Glutamatergic neuron (in vitro differentiated cells): ENCODE results near the gene ADRA2B. TPM values are rescaled to one million over a fixed set of nuclear protein-coding genes. Genes with fewer than 3 reads are reported as not detected.

Experiments used
- DNase-seq: peaks from one replicate; pipeline ENCODE4 v3.0.0; 2022
- H3K27ac Mint-ChIP-seq: one replicate; pipeline ENCODE4 v1.8.0; 2020; ENCODE audit warnings: mild to moderate bottlenecking, mixed read lengths, inconsistent platforms; ENCODE audit not compliant: unreplicated experiment
- H3K27me3 Mint-ChIP-seq: one replicate; pipeline ENCODE4 v1.8.0; 2020; ENCODE audit warnings: mild to moderate bottlenecking, moderate library complexity, mixed read lengths, inconsistent platforms; ENCODE audit not compliant: unreplicated experiment
- H3K36me3 Mint-ChIP-seq: one replicate; pipeline ENCODE4 v1.8.0; 2020; ENCODE audit warnings: mild to moderate bottlenecking, mixed read lengths, inconsistent platforms; ENCODE audit not compliant: unreplicated experiment
- H3K4me1 Mint-ChIP-seq: one replicate; pipeline ENCODE4 v1.8.0; 2020; ENCODE audit warnings: mild to moderate bottlenecking, low read depth, mixed read lengths, inconsistent platforms; ENCODE audit not compliant: unreplicated experiment
- H3K4me3 Mint-ChIP-seq: one replicate; pipeline ENCODE4 v1.8.0; 2020; ENCODE audit warnings: mild to moderate bottlenecking, mixed read lengths, inconsistent platforms; ENCODE audit not compliant: unreplicated experiment
- H3K9me3 Mint-ChIP-seq: one replicate; pipeline ENCODE4 v1.8.0; 2020; ENCODE audit warnings: mild to moderate bottlenecking, moderate library complexity, mixed read lengths, inconsistent platforms; ENCODE audit not compliant: unreplicated experiment
- total RNA-seq: library from RNA; stranded (reverse); fragmentation: NEBNext Ultra II Directional; extraction: Animal tissue kit (Norgen Biotek cat#: 25700); gene quantifications from one replicate; pipeline ENCODE4 v1.2.1, GENCODE V29; 2021; ENCODE audit not compliant: unreplicated experiment
- TF ChIP-seq, protein P1 (sequence below): fragments of 200-600 bp; sonication (generic); IDR thresholded peaks from one replicate; pipeline ENCODE4 v1.5.0; 2021; ENCODE audit not compliant: partially characterized antibody, unreplicated experiment

ADRA2B gene
- total RNA-seq, 1 donor from 2014 or later = 0.91 TPM

DNA sequence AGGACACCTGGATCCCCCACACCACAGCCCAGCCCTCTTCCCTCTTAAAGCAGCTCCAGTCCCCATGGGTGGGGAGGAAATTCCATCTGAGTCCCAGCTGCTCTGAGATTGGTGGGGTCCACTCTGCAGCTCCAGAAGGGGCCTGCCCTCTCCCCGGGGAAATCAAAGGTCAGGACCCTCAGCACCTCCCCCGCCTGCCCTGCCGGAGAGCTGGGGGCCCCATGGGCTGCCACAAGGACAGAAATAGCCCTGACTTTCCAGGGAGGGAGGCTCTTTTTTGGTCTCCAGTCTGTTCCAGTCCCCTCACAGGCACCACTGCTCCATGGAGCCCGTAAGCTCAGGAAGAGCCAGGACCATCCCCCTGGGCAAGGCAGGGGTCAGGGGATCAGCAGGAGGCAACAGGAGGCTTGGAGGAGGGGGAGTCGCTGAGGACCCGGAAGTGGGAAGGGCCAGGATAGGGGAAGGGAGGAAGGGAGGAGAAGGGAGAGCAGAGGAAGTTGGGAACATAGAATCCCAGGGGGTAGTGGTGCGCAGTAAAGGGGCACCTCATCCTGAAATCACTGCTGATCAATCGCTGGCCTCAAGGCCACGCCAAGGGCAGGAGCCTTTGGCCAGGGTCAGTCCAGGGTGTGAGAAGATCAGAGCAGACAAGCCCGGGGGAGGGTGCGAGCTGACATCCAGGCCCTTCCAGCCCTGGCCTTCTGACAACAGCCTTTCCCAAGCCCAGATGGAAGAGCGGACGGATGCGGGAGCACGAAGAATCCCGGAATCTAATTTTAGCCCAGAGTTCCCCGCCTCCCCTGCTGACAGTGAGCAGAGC lies 7.6 kb downstream of the ADRA2B start:
- peak overlapping the region; percentile 85 for H3K4me3 Mint-ChIP-seq

DNA sequence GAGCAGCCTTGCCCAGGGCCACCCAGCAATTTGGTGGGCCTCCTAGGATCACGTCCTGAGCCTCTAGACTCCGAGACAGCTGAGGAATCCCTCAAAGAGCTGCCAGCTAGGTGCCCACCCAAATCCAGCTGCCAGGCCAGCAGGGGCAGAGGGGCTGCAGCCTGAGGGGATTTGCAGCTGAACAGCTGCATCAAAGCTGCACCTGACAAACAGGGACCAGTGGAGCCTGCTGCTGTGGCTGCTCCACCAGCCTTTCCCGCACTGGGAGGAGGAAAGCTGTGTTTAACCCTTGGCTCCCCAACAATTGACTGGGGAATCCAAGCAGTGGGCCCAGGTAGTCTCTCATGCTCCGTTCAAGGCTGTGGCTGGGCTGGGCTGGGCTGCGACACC lies 8.2 kb downstream of the ADRA2B start:
- DNase-seq = peak; percentile 62
- H3K27ac Mint-ChIP-seq = peak overlapping the region; percentile 33
- peaks cover 10% of the 10 kb centered on the region for H3K36me3 Mint-ChIP-seq

More for the DNA sequence above, 7.6 kb downstream of the ADRA2B start:
- peak; percentile 64 for DNase-seq
- Mint-ChIP-seq H3K27ac (peak overlapping the region; percentile 93), H3K36me3 (peaks cover 10% of the 10 kb centered on the region), H3K27me3 (peaks cover 5% of the 10 kb centered on the region), H3K9me3 (peaks cover 5% of the 10 kb centered on the region), H3K4me1 (peaks cover 12% of the 10 kb centered on the region)
- TF ChIP-seq, protein P1, sequence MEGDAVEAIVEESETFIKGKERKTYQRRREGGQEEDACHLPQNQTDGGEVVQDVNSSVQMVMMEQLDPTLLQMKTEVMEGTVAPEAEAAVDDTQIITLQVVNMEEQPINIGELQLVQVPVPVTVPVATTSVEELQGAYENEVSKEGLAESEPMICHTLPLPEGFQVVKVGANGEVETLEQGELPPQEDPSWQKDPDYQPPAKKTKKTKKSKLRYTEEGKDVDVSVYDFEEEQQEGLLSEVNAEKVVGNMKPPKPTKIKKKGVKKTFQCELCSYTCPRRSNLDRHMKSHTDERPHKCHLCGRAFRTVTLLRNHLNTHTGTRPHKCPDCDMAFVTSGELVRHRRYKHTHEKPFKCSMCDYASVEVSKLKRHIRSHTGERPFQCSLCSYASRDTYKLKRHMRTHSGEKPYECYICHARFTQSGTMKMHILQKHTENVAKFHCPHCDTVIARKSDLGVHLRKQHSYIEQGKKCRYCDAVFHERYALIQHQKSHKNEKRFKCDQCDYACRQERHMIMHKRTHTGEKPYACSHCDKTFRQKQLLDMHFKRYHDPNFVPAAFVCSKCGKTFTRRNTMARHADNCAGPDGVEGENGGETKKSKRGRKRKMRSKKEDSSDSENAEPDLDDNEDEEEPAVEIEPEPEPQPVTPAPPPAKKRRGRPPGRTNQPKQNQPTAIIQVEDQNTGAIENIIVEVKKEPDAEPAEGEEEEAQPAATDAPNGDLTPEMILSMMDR = no peak

DNA sequence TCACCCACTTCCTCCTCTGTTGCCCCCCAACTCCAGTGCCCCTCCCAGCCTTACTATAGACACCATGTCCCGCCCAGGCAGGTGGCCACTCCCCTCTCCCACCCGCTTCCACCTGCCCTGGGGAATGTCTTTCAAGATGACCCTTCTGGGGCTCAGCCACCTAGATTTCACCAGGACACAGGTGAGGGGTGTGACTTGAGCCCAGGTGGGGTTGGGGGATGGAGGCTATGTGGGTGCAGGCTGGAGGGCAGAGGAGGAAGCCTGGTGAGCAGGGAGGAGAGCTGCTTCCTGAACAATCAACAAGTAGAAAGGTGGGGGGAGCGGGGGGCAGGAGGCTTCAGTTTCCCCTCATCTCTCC lies 8.7 kb downstream of the ADRA2B start:
- Mint-ChIP-seq H3K9me3 (peaks cover 5% of the 10 kb centered on the region), H3K4me1 (peaks cover 12% of the 10 kb centered on the region), H3K27me3 (peaks cover 5% of the 10 kb centered on the region), H3K36me3 (peaks cover 10% of the 10 kb centered on the region), H3K27ac (no peak overlapping the region), H3K4me3 (no peak overlapping the region)
- TF ChIP-seq, protein P1 = no peak
- no peak for DNase-seq

More for the DNA sequence above, 8.2 kb downstream of the ADRA2B start:
- peaks cover 5% of the 10 kb centered on the region for H3K27me3 Mint-ChIP-seq
- peaks cover 12% of the 10 kb centered on the region for H3K4me1 Mint-ChIP-seq
- TF ChIP-seq, protein P1 = no peak
- peaks cover 5% of the 10 kb centered on the region for H3K9me3 Mint-ChIP-seq
- no peak overlapping the region for H3K4me3 Mint-ChIP-seq

DNA sequence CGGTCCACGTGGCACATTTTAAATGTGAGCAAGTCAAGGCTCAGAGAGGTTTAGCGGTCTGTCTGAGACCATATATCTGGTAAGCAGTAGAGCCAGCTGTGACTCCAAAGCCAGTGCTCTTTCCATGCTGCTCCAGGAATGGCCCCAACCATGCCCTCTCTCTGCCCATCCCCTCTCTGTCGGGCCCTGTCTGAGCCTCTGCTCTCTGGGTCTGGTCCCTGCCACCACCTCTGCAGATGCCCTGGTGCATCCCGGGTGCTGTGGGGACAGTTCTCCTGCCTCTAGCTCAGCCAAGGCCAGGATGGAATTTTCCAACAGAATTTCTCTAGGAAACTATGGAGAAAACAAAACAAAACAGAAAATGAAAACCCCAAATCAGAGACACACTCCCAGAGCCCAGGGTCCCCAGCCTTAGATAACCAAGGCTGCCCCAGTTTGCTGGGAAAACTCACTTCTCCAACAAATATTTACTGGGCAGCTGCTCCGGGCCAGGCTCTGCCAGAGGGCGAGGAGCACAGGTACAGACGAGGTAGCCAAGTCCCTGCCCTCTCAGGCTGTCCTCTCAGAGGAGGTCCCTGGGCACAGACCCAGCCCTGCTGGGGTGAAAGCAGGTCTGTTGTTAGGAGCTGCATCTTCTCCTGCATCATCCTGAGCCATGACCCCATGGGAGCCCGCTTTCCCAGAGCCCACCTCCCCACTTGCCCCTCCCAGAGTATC lies 9.2 kb downstream of the ADRA2B start:
- peak; percentile 11 for DNase-seq
- Mint-ChIP-seq H3K4me1 (peaks cover 12% of the 10 kb centered on the region), H3K9me3 (peaks cover 5% of the 10 kb centered on the region), H3K27me3 (peaks cover 5% of the 10 kb centered on the region), H3K27ac (no peak overlapping the region), H3K4me3 (no peak overlapping the region), H3K36me3 (peaks cover 10% of the 10 kb centered on the region)
- TF ChIP-seq, protein P1 = no peak
